ENCODE data around the gene PRLR.

Gene PRLR

GRCh38 chr5:35227720-35228119 is 2.6 kb downstream of the PRLR start:
- H3K4me3 ChIP-seq (ENCODE audit: low read depth, low read length): no peak overlapping the region
- in situ Hi-C loops (cut with HindIII; ENCODE audit: low sequenced_read_pairs): loop anchor here (5.0 kb wide), 1 partner anchor 35 kb away; no protein-coding TSS in a partner anchor
- no peak for DNase-seq (ENCODE audit: low read depth)
- TF ChIP-seq, protein P1, sequence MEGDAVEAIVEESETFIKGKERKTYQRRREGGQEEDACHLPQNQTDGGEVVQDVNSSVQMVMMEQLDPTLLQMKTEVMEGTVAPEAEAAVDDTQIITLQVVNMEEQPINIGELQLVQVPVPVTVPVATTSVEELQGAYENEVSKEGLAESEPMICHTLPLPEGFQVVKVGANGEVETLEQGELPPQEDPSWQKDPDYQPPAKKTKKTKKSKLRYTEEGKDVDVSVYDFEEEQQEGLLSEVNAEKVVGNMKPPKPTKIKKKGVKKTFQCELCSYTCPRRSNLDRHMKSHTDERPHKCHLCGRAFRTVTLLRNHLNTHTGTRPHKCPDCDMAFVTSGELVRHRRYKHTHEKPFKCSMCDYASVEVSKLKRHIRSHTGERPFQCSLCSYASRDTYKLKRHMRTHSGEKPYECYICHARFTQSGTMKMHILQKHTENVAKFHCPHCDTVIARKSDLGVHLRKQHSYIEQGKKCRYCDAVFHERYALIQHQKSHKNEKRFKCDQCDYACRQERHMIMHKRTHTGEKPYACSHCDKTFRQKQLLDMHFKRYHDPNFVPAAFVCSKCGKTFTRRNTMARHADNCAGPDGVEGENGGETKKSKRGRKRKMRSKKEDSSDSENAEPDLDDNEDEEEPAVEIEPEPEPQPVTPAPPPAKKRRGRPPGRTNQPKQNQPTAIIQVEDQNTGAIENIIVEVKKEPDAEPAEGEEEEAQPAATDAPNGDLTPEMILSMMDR (IDR thresholded peaks at IDR 0.05; ENCODE audit: low read depth, low read length, missing control alignments): no peak

DNA sequence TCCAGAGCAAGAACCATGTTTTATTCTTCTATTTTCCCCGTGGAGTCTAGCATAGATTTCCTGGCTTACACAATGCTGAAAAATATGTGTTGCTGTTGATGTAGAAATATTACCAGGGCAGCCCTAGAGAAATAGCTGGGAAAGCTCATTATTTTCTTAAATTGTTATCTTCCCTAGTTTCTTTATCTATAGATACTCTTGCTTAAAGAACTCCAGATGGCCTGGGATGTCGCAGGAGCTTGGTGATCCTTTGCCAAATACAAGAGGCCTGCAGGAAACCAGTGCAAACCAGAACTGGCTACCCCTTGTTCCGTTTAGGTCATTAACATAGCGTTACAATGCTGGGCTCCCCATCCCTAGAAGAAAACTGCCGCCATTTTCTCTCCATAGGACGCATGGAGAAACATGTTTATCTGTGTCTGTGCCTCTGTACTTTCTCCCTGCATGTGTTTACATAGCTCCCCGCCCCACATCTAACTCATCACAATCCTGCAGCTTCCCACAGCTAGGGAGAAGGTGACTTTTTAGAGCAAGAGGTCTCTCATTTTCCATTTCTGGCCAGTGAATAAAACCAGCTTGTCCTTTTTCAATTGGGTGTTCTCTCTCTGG is 6.4 kb downstream of the PRLR start:
- no peak overlapping the region for H3K4me3 ChIP-seq (ENCODE audit: low read depth, low read length)
- TF ChIP-seq, protein P1 (IDR thresholded peaks at IDR 0.05; ENCODE audit: low read depth, low read length, missing control alignments): no peak
- in situ Hi-C loops (cut with HindIII; ENCODE audit: low sequenced_read_pairs): no loop called here
- DNase-seq (ENCODE audit: low read depth): no peak

DNA sequence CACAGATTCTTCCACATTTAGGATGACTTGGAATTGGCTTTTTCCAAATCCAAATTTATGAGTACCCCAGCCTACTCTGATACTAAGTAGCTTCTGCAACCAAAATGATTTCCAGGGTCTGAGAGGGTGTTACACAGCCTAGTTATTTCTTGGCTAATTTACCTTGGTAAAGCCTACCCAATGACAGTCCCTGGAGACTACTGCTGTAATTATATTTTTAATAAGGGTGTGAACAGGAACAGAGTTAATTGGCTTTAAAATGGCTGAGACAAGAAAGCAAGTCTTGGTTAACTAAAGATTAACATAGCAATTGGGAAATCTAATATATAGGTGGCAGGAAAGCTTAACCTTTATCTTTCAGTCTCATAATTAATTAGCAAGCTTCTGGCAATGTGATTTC is 9.3 kb downstream of the PRLR start:
- DNase-seq (ENCODE audit: low read depth): no peak
- TF ChIP-seq, protein P1 (IDR thresholded peaks at IDR 0.05; ENCODE audit: low read depth, low read length, missing control alignments): no peak
- H3K4me3 ChIP-seq (ENCODE audit: low read depth, low read length): no peak overlapping the region
- in situ Hi-C loops (cut with HindIII; ENCODE audit: low sequenced_read_pairs): no loop called here

GRCh38 chr5:35218981-35219380 is 11.3 kb downstream of the PRLR start:
- TF ChIP-seq, protein P1 (IDR thresholded peaks at IDR 0.05; ENCODE audit: low read depth, low read length, missing control alignments): no peak
- DNase-seq (ENCODE audit: low read depth): no peak
- H3K4me3 ChIP-seq (ENCODE audit: low read depth, low read length): no peak overlapping the region
- in situ Hi-C loops (cut with HindIII; ENCODE audit: low sequenced_read_pairs): no loop called here

GRCh38 chr5:35214051-35214450 is 16.2 kb downstream of the PRLR start:
- H3K4me3 ChIP-seq (ENCODE audit: low read depth, low read length): no peak overlapping the region
- TF ChIP-seq, protein P1 (IDR thresholded peaks at IDR 0.05; ENCODE audit: low read depth, low read length, missing control alignments): no peak
- in situ Hi-C loops (cut with HindIII; ENCODE audit: low sequenced_read_pairs): no loop called here
- no peak for DNase-seq (ENCODE audit: low read depth)

GRCh38 chr5:35213608-35214007 is 16.7 kb downstream of the PRLR start:
- TF ChIP-seq, protein P1 (IDR thresholded peaks at IDR 0.05; ENCODE audit: low read depth, low read length, missing control alignments): no peak
- DNase-seq (ENCODE audit: low read depth): no peak
- in situ Hi-C loops (cut with HindIII; ENCODE audit: low sequenced_read_pairs): no loop called here
- no peak overlapping the region for H3K4me3 ChIP-seq (ENCODE audit: low read depth, low read length)

Measured in astrocyte of the cerebellum (primary cell).